GM19035 (cell line): ENCODE results near the gene SUSD3.

Source experiments
- ATAC-seq: cut with Tn5 transposase; IDR thresholded peaks from one replicate; pipeline ENCODE4 v1.9.1; 2021; ENCODE audit not compliant: unreplicated experiment

Gene SUSD3

GRCh38 chr9:93134015-93134739, 75.7 kb downstream of the SUSD3 start, which contains the start of gene NINJ1:
Gene NINJ1 (minus strand): TSS chr9:93134251. CDS start chr9:93134217, 34 bp downstream.
- peak; percentile 73 for ATAC-seq
